K562 (cell line): Measurements from ENCODE around the gene ANKRD12. TPM values are rescaled to one million over a fixed set of nuclear protein-coding genes. Genes with fewer than 3 reads are reported as not detected.

Experiments used
- ATAC-seq: fragments of 200-7000 bp; cut with Tn5 transposase; 3 replicates; pipeline ENCODE4 v1.9.1; 2020; ENCODE audit warnings: moderate library complexity
- BruUV-seq: library from RNA; stranded (reverse); fragments of 400-500 nt; replicated peaks from 2 replicates; lab custom pipeline; 2021; lab: Mats Ljungman, UMichigan
- CTCF ChIA-PET: fragments of 300-600 bp; formaldehyde crosslinking; extraction: SDS; loops from one replicate; lab custom pipeline; 2021; ENCODE audit warnings: low intra/inter-chr PET ratio; lab: Yijun Ruan, JAX
- POLR2A ChIA-PET: fragments of 300-600, 350-650 bp; sonication (Branson Sonifier 250); formaldehyde crosslinking; extraction: SDS; loops from one replicate; lab custom pipeline; 2021; ENCODE audit warnings: antibody characterized with exemption, inconsistent platforms; lab: Yijun Ruan, JAX
- DNase-seq, 4 experiments: peaks; one replicate each; pipeline versions ENCODE4 v3.0.0 to v3.0.0-alpha.2; 2011 to 2018; ENCODE audit warnings: low spot score in 3 of 4, mixed read lengths in 3 of 4; ENCODE audit errors: extremely low read depth in 1 of 4
- FAIRE-seq: peaks from 2 replicates; lab custom pipeline; 2011; peaks lifted over from hg19 to GRCh38; lab: Jason Lieb, UNC
- H2AFZ ChIP-seq: 2 replicates; pipeline ENCODE4 v1.6.0; 2011; ENCODE audit warnings: low read depth, low read length, control low read depth, inconsistent platforms
- H3K27ac ChIP-seq: fragments of 200-600 bp; 3 replicates; pipeline ENCODE4 v1.8.0; 2011; ENCODE audit warnings: low read depth, mild to moderate bottlenecking, control low read depth, inconsistent platforms, low read length, moderate library complexity, mixed read lengths; ENCODE audit errors: extremely low read depth
- H3K27me3 ChIP-seq, 2 experiments: fragments of 300-600 bp in 1 of 2; 2 replicates in 1 of 2; 3 replicates in 1 of 2; pipeline versions ENCODE4 v1.6.0 to v1.8.0; 2011; ENCODE audit warnings: inconsistent platforms in 2 of 2, low read length in 2 of 2, mild to moderate bottlenecking in 1 of 2, mixed read lengths in 1 of 2, moderate library complexity in 1 of 2; ENCODE audit not compliant: control insufficient read depth in 2 of 2, insufficient read depth in 2 of 2
- H3K36me3 ChIP-seq: fragments of 300-600 bp; 3 replicates; pipeline ENCODE4 v1.8.0; 2011; ENCODE audit warnings: mild to moderate bottlenecking, low read length, inconsistent platforms; ENCODE audit not compliant: control insufficient read depth, insufficient read depth
- H3K4me1 ChIP-seq, 2 experiments: fragments of 200-600 bp in 1 of 2; replicated peaks in 1 of 2; 2 replicates in 1 of 2; 3 replicates in 1 of 2; pipeline versions ENCODE4 v1.5.1 to v1.8.0; 2011; ENCODE audit warnings: inconsistent platforms in 2 of 2, low read length in 2 of 2, mild to moderate bottlenecking in 1 of 2, mixed read lengths in 1 of 2, moderate library complexity in 1 of 2; ENCODE audit not compliant: control insufficient read depth in 2 of 2, insufficient read depth in 2 of 2
- H3K4me2 ChIP-seq: 2 replicates; pipeline ENCODE4 v1.6.1; 2011; ENCODE audit warnings: low read length, control low read depth, inconsistent platforms, mixed read lengths; ENCODE audit not compliant: insufficient read depth
- H3K4me3 ChIP-seq: fragments of 200-600 bp; sonication (generic), shearing (Covaris generic); 2 replicates; pipeline ENCODE4 v1.5.1; 2016; ENCODE audit warnings: control low read depth, inconsistent platforms
- H3K79me2 ChIP-seq: fragments of 200-600 bp; 3 replicates; pipeline ENCODE4 v1.8.0; 2011; ENCODE audit warnings: low read length, inconsistent platforms; ENCODE audit not compliant: control insufficient read depth, insufficient read depth
- H3K9ac ChIP-seq, 2 experiments: 2 replicates each; pipeline versions ENCODE4 v1.6.0 to v1.6.1; 2011; ENCODE audit warnings: low read depth in 2 of 2, low read length in 2 of 2, control low read depth in 1 of 2, inconsistent platforms in 1 of 2, mild to moderate bottlenecking in 1 of 2, mixed read lengths in 1 of 2; ENCODE audit not compliant: insufficient read depth in 1 of 2
- H3K9me1 ChIP-seq: one replicate; pipeline ENCODE4 v1.6.0; 2011; ENCODE audit warnings: inconsistent platforms, mild to moderate bottlenecking, low read length, moderate library complexity; ENCODE audit not compliant: control insufficient read depth, insufficient read depth
- H3K9me3 ChIP-seq: replicated peaks from 2 replicates; pipeline ENCODE4 v1.5.1; 2011; ENCODE audit warnings: low read depth, low read length, inconsistent platforms; ENCODE audit not compliant: control insufficient read depth, insufficient read depth
- H4K20me1 ChIP-seq: replicated peaks from 2 replicates; pipeline ENCODE4 v1.6.1; 2011; ENCODE audit warnings: low read length, inconsistent platforms, mixed read lengths; ENCODE audit not compliant: control insufficient read depth, insufficient read depth
- CEBPG ChIP-seq, 3 experiments: fragments of 200-800 bp in 1 of 3; sonication (Bioruptor generic) in 1 of 3; sonication (generic) in 1 of 3; formaldehyde crosslinking in 1 of 3; IDR thresholded peaks in 2 of 3; conservative IDR thresholded peaks in 1 of 3; 2 replicates each; pipeline versions ENCODE4 v1.6.1 to v1.8.0; 2016 to 2022; ENCODE audit warnings: missing compliant biosample characterization in 2 of 3, missing genetic modification characterization in 2 of 3, mild to moderate bottlenecking in 1 of 3, missing genetic modification reagents in 1 of 3
- LCOR ChIP-seq: sonication (generic); formaldehyde crosslinking; IDR thresholded peaks from 2 replicates; pipeline ENCODE4 v1.8.0; 2022; ENCODE audit warnings: mild to moderate bottlenecking, missing genetic modification reagents
- MCM7 ChIP-seq, 2 experiments: fragments of 450-650 bp; IDR thresholded peaks; 2 replicates each; pipeline ENCODE4 v1.6.1; 2016 to 2018
- MECOM ChIP-seq: fragments of 250-450 bp; sonication (Bioruptor Pico); IDR thresholded peaks from 2 replicates; pipeline ENCODE4 v1.8.0; 2022; ENCODE audit warnings: inconsistent platforms
- NCOR1 ChIP-seq: fragments of 450-650 bp; IDR thresholded peaks from 2 replicates; pipeline ENCODE4 v1.6.1; 2016; ENCODE audit warnings: mild to moderate bottlenecking, moderate library complexity
- SMAD4 ChIP-seq: fragments of 250-450 bp; sonication (Bioruptor Pico); conservative IDR thresholded peaks from 2 replicates; pipeline ENCODE4 v1.8.0; 2021; ENCODE audit warnings: inconsistent platforms, mild to moderate bottlenecking, moderate library complexity
- SRSF1 ChIP-seq: fragments of 200-400 bp; formaldehyde crosslinking; IDR thresholded peaks from 2 replicates; pipeline ENCODE4 v1.6.1; 2017; ENCODE audit warnings: mild to moderate bottlenecking, low read depth, low read length, moderate library complexity
- SRSF3 ChIP-seq: fragments of 200-400 bp; formaldehyde crosslinking; IDR thresholded peaks from 2 replicates; pipeline ENCODE4 v1.6.1; 2016; ENCODE audit warnings: mild to moderate bottlenecking, low read length, moderate library complexity; ENCODE audit not compliant: insufficient read depth
- U2AF1 ChIP-seq: fragments of 200-400 bp; formaldehyde crosslinking; optimal IDR thresholded peaks from 2 replicates; pipeline ENCODE3; 2017; ENCODE audit warnings: mild to moderate bottlenecking, low read depth, low read length, moderate library complexity
- ZNF766 ChIP-seq: fragments of 200-800 bp; sonication (Bioruptor generic); conservative IDR thresholded peaks from 2 replicates; pipeline ENCODE4 v1.6.1; 2016; ENCODE audit warnings: missing genetic modification characterization, missing compliant biosample characterization
- WGBS: fragments of 100-300 bp; shearing (Covaris generic); methylation state at CpG from one replicate; pipeline ENCODE4 v1.1.6; 2016; ENCODE audit warnings: low coverage, mixed read lengths; ENCODE audit not compliant: insufficient coverage; ENCODE audit errors: missing lambda C conversion rate; 5-methylcytosine and 5-hydroxymethylcytosine counted together
- in situ Hi-C: fragments of 300-500 bp; cut with MboI; formaldehyde crosslinking; loops from 4 replicates; pipeline ENCODE4 v1.15.0; 2018; ENCODE audit warnings: inconsistent platforms, mixed read lengths
- intact Hi-C: fragments of 100-400 bp; cut with micrococcal nuclease; formaldehyde crosslinking; loops from 2 replicates; pipeline ENCODE4 v1.14.2; 2022
- polyA plus RNA-seq, 8 experiments: library from polyadenylated mRNA; depleted of rRNA in 4 of 8; stranded (reverse) in 5 of 8; unstranded in 3 of 8; fragments of >200 nt; fragmentation: Nextera tagmentation in 2 of 8; fragmentation: Illumina TruSeq in 1 of 8; extraction: Ambion mirVana in 2 of 8; extraction: Trizol in 1 of 8; gene quantifications; 2 replicates each; pipeline versions ENCODE4 v1.2.1 to v1.2.3, GENCODE V29; 2011 to 2014; ENCODE audit warnings: inconsistent platforms in 1 of 8, missing spikeins in 1 of 8
- total RNA-seq, 7 experiments: library from RNA; depleted of rRNA in 6 of 7; stranded (reverse); fragments of >200 nt in 6 of 7; fragmentation: Illumina TruSeq in 2 of 7; extraction: Trizol in 2 of 7; gene quantifications; 2 replicates each; pipeline versions ENCODE4 v1.2.1 to v1.2.3, GENCODE V29; 2011 to 2021; ENCODE audit warnings: low replicate concordance in 1 of 7
- TF ChIP-seq, protein P1 (sequence below): fragments of 450-650 bp; formaldehyde crosslinking; IDR thresholded peaks from 2 replicates; pipeline ENCODE4 v1.4.0; 2020; ENCODE audit warnings: mild to moderate bottlenecking, moderate library complexity
- TF ChIP-seq, protein P2 (sequence below), 2 experiments: fragments of 450-650 bp in 1 of 2; sonication (generic) in 1 of 2; formaldehyde crosslinking in 1 of 2; IDR thresholded peaks; 2 replicates each; pipeline versions ENCODE4 v1.7.1 to v1.9.0; 2016 to 2022; ENCODE audit warnings: inconsistent platforms in 1 of 2, mild to moderate bottlenecking in 1 of 2, missing genetic modification reagents in 1 of 2

ANKRD12 gene
- total and polyA plus RNA-seq, 9 of the 15 experiments (the other 6 are each of a cell fraction or from before 2014, with no cell fraction given) = 6.6 to 28.2 (median 16.0) TPM

DNA sequence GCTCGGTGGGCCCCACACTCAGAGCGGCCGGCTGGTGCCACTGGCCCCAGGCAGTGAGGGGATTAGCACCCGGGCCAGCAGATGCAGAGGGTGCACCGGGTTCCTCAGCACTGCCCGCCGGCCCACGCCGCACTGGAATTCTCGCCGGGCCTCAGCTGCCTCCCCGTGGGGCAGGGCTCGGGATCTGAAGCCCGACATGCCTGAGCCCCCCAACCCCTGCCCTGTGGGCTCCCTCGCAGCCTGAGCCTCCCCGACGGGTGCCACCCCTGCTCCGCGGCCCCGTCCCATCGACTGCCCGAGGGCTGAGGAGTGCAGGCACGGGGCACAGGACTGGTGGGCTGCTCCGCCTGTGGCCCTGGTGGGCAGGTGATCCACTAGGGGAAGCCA, 160.4 kb downstream of the ANKRD12 start:
- no peaks in the 10 kb centered on the region for H3K9me1 ChIP-seq
- DNase-seq = no peak
- peaks cover 10% of the 10 kb centered on the region for H3K9me3 ChIP-seq
- intact Hi-C loops (no loop called here), in situ Hi-C loops (no loop called here)
- no peak overlapping the region for H3K4me3 ChIP-seq
- no peak for ATAC-seq
- ChIA-PET CTCF (no interaction called here), POLR2A (interaction anchor here (0.9 kb wide), 1 partner anchor 181 kb away, joined by 3 read pairs; no protein-coding TSS in a partner anchor)
- no peaks in the 10 kb centered on the region for H3K4me1 ChIP-seq
- H3K27me3 ChIP-seq = no peaks in the 10 kb centered on the region
- WGBS = 56% methylated on average over 21 of the region's 24 CpGs
- no peak overlapping the region for H3K27ac ChIP-seq
- no peak overlapping the region for H2AFZ ChIP-seq
- no peaks in the 10 kb centered on the region for H4K20me1 ChIP-seq
- H3K36me3 ChIP-seq = no peaks in the 10 kb centered on the region
- H3K9ac ChIP-seq = no peak overlapping the region
- no peak overlapping the region for H3K4me2 ChIP-seq
- no peak for FAIRE-seq
- BruUV-seq = no TSS peak
- H3K79me2 ChIP-seq = no peaks in the 10 kb centered on the region
- TF ChIP-seq MCM7 (IDR thresholded peaks at IDR 0.05) (no peak), NCOR1 (no peak), LCOR (CRISPR knock-in tag) (no peak), SMAD4 (CRISPR knock-in tag) (no peak), ZNF766 (no peak), CEBPG (CRISPR knock-in tag; IDR thresholded peaks at IDR 0.05) (no peak), CEBPG (tag; conservative IDR thresholded peaks at IDR 0.05 in 1 of 2, IDR thresholded peaks at IDR 0.05 in 1 of 2) (no peak), SRSF3 (no peak), SRSF1 (no peak), MECOM (CRISPR knock-in tag) (no peak), U2AF1 (no peak)
- TF ChIP-seq, protein P1, sequence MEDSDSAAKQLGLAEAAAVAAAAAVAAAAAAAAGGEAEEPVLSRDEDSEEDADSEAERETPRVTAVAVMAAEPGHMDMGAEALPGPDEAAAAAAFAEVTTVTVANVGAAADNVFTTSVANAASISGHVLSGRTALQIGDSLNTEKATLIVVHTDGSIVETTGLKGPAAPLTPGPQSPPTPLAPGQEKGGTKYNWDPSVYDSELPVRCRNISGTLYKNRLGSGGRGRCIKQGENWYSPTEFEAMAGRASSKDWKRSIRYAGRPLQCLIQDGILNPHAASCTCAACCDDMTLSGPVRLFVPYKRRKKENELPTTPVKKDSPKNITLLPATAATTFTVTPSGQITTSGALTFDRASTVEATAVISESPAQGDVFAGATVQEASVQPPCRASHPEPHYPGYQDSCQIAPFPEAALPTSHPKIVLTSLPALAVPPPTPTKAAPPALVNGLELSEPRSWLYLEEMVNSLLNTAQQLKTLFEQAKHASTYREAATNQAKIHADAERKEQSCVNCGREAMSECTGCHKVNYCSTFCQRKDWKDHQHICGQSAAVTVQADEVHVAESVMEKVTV (CRISPR knock-in tag) = no peak
- TF ChIP-seq, protein P2, sequence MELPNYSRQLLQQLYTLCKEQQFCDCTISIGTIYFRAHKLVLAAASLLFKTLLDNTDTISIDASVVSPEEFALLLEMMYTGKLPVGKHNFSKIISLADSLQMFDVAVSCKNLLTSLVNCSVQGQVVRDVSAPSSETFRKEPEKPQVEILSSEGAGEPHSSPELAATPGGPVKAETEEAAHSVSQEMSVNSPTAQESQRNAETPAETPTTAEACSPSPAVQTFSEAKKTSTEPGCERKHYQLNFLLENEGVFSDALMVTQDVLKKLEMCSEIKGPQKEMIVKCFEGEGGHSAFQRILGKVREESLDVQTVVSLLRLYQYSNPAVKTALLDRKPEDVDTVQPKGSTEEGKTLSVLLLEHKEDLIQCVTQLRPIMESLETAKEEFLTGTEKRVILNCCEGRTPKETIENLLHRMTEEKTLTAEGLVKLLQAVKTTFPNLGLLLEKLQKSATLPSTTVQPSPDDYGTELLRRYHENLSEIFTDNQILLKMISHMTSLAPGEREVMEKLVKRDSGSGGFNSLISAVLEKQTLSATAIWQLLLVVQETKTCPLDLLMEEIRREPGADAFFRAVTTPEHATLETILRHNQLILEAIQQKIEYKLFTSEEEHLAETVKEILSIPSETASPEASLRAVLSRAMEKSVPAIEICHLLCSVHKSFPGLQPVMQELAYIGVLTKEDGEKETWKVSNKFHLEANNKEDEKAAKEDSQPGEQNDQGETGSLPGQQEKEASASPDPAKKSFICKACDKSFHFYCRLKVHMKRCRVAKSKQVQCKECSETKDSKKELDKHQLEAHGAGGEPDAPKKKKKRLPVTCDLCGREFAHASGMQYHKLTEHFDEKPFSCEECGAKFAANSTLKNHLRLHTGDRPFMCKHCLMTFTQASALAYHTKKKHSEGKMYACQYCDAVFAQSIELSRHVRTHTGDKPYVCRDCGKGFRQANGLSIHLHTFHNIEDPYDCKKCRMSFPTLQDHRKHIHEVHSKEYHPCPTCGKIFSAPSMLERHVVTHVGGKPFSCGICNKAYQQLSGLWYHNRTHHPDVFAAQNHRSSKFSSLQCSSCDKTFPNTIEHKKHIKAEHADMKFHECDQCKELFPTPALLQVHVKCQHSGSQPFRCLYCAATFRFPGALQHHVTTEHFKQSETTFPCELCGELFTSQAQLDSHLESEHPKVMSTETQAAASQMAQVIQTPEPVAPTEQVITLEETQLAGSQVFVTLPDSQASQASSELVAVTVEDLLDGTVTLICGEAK (IDR thresholded peaks at IDR 0.05) = no peak
- TF ChIP-seq, protein P2 (CRISPR knock-in tag; IDR thresholded peaks at IDR 0.05) = no peak
